HepG2 (cell line): ENCODE data around the gene CISTR. TPM values are rescaled to one million over a fixed set of nuclear protein-coding genes. Genes with fewer than 3 reads are reported as not detected.

ENCODE experiments used
- ATAC-seq: fragments of 200-7000 bp; cut with Tn5 transposase; 3 replicates; pipeline ENCODE4 v1.9.1; 2020; ENCODE audit warnings: mild to moderate bottlenecking, moderate library complexity
- BruUV-seq: library from RNA; stranded (reverse); fragments of 400-500 nt; replicated peaks from 2 replicates; lab custom pipeline; 2021; lab: Mats Ljungman, UMichigan
- CTCF ChIA-PET: fragments of 300-600 bp; formaldehyde crosslinking; extraction: SDS; loops from one replicate; lab custom pipeline; 2021; ENCODE audit warnings: low total read pairs, inconsistent platforms, low intra/inter-chr PET ratio; lab: Yijun Ruan, JAX
- POLR2A ChIA-PET: fragments of 350-600 bp; sonication (Branson Sonifier 250); formaldehyde crosslinking; loops from one replicate; lab custom pipeline; 2020; ENCODE audit warnings: antibody characterized with exemption, inconsistent platforms; lab: Yijun Ruan, JAX
- DNase-seq: peaks from one replicate; pipeline ENCODE4 v3.0.0-alpha.2; 2015; ENCODE audit warnings: low spot score
- FAIRE-seq: peaks from 3 replicates; lab custom pipeline; 2011; peaks lifted over from hg19 to GRCh38; lab: Jason Lieb, UNC
- H2AFZ ChIP-seq: one replicate; pipeline ENCODE4 v1.6.1; 2011; ENCODE audit warnings: low read length, inconsistent platforms
- H3K27ac ChIP-seq: fragments of 300-600 bp; 3 replicates; pipeline ENCODE4 v1.8.0; 2011; ENCODE audit warnings: mixed run types, mild to moderate bottlenecking, mixed read lengths, low read length, inconsistent platforms; ENCODE audit not compliant: insufficient read depth; ENCODE audit errors: extremely low read length
- H3K27me3 ChIP-seq, 2 experiments: fragments of 200-600 bp in 1 of 2; 2 replicates in 1 of 2; 3 replicates in 1 of 2; pipeline versions ENCODE4 v1.6.0 to v1.8.0; 2011; ENCODE audit warnings: low read length in 2 of 2, mild to moderate bottlenecking in 2 of 2, moderate library complexity in 2 of 2, inconsistent platforms in 1 of 2; ENCODE audit not compliant: insufficient read depth in 2 of 2, control insufficient read depth in 1 of 2
- H3K36me3 ChIP-seq, 2 experiments: fragments of 200-600 bp in 1 of 2; replicated peaks in 1 of 2; 2 replicates in 1 of 2; 3 replicates in 1 of 2; pipeline versions ENCODE4 v1.5.1 to v1.8.0; 2011; ENCODE audit warnings: low read length in 2 of 2, inconsistent platforms in 1 of 2; ENCODE audit not compliant: insufficient read depth in 2 of 2, control insufficient read depth in 1 of 2
- H3K4me1 ChIP-seq: 2 replicates; pipeline ENCODE4 v1.5.1; 2012; ENCODE audit warnings: low read length, inconsistent platforms; ENCODE audit not compliant: insufficient read depth
- H3K4me2 ChIP-seq: 2 replicates; pipeline ENCODE4 v1.6.0; 2011; ENCODE audit warnings: low read depth, low read length, inconsistent platforms
- H3K4me3 ChIP-seq, 3 experiments: fragments of 200-600 bp in 1 of 3; sonication (generic), shearing (Covaris generic) in 1 of 3; replicated peaks in 1 of 3; 2 replicates each; pipeline ENCODE4 v1.5.1; 2011 to 2016; ENCODE audit warnings: low read length in 3 of 3, inconsistent platforms in 2 of 3, low read depth in 2 of 3, mild to moderate bottlenecking in 2 of 3, control low read depth in 1 of 3, mixed read lengths in 1 of 3; ENCODE audit not compliant: insufficient read depth in 1 of 3
- H3K79me2 ChIP-seq: one replicate; pipeline ENCODE4 v1.6.1; 2011; ENCODE audit warnings: low read length, inconsistent platforms; ENCODE audit not compliant: insufficient read depth
- H3K9ac ChIP-seq: 2 replicates; pipeline ENCODE4 v1.6.0; 2011; ENCODE audit warnings: mild to moderate bottlenecking, low read depth, low read length, inconsistent platforms; ENCODE audit not compliant: insufficient read depth
- H3K9me3 ChIP-seq: 2 replicates; pipeline ENCODE4 v1.5.1; 2012; ENCODE audit warnings: mild to moderate bottlenecking, low read length
- H4K20me1 ChIP-seq: 2 replicates; pipeline ENCODE4 v1.6.0; 2011; ENCODE audit warnings: inconsistent platforms, mild to moderate bottlenecking, low read length, moderate library complexity; ENCODE audit not compliant: insufficient read depth
- CEBPB ChIP-seq: IDR thresholded peaks from 2 replicates; pipeline ENCODE4 v1.6.1; 2011; ENCODE audit warnings: low read depth, low read length, improper control_type of control experiment, borderline replicate concordance
- HOMEZ ChIP-seq: IDR thresholded peaks from 2 replicates; pipeline ENCODE4 v1.6.1; 2016; ENCODE audit warnings: low read depth
- HOXA3 ChIP-seq: sonication (generic); formaldehyde crosslinking; IDR thresholded peaks from 2 replicates; pipeline ENCODE4 v1.5.0; 2020; ENCODE audit warnings: missing genetic modification reagents
- KAT8 ChIP-seq: IDR thresholded peaks from 2 replicates; pipeline ENCODE4 v1.6.1; 2016; ENCODE audit warnings: missing genetic modification reagents, missing compliant biosample characterization
- MAZ ChIP-seq, 2 experiments: sonication (generic) in 1 of 2; formaldehyde crosslinking in 1 of 2; IDR thresholded peaks; 2 replicates each; pipeline versions ENCODE4 v1.5.0 to v1.6.1; 2012 to 2020; ENCODE audit warnings: low read depth in 2 of 2, mild to moderate bottlenecking in 2 of 2, borderline replicate concordance in 1 of 2, improper control_type of control experiment in 1 of 2, low read length in 1 of 2, missing genetic modification reagents in 1 of 2, moderate library complexity in 1 of 2
- MLXIP ChIP-seq: sonication (generic); formaldehyde crosslinking; IDR thresholded peaks from 2 replicates; pipeline ENCODE4 v1.9.0; 2021; ENCODE audit warnings: missing genetic modification reagents, borderline replicate concordance
- SMARCE1 ChIP-seq: fragments of 450-650 bp; IDR thresholded peaks from 2 replicates; pipeline ENCODE4 v1.6.1; 2017; ENCODE audit warnings: borderline replicate concordance
- TBX2 ChIP-seq: sonication (generic); formaldehyde crosslinking; IDR thresholded peaks from 2 replicates; pipeline ENCODE4 v1.5.0; 2020; ENCODE audit warnings: missing genetic modification reagents, mild to moderate bottlenecking, borderline replicate concordance
- YEATS2 ChIP-seq: sonication (generic); formaldehyde crosslinking; IDR thresholded peaks from 2 replicates; pipeline ENCODE4 v1.4.0; 2020; ENCODE audit warnings: missing genetic modification reagents, borderline replicate concordance
- ZMYM4 ChIP-seq: sonication (generic); formaldehyde crosslinking; IDR thresholded peaks from 2 replicates; pipeline ENCODE4 v1.8.1; 2023; ENCODE audit warnings: mild to moderate bottlenecking, missing genetic modification reagents
- ZNF136 ChIP-seq: sonication (generic); formaldehyde crosslinking; IDR thresholded peaks from 2 replicates; pipeline ENCODE4 v1.8.1; 2022; ENCODE audit warnings: low read depth, mild to moderate bottlenecking, moderate library complexity, missing genetic modification reagents
- ZNF17 ChIP-seq: sonication (generic); formaldehyde crosslinking; IDR thresholded peaks from 2 replicates; pipeline ENCODE4 v1.5.0; 2020; ENCODE audit warnings: mild to moderate bottlenecking, missing genetic modification reagents
- ZNF354B ChIP-seq: sonication (generic); formaldehyde crosslinking; IDR thresholded peaks from 2 replicates; pipeline ENCODE4 v1.8.0; 2022; ENCODE audit warnings: mild to moderate bottlenecking, missing genetic modification reagents
- ZNF367 ChIP-seq: sonication (generic); formaldehyde crosslinking; IDR thresholded peaks from 2 replicates; pipeline ENCODE4 v1.4.0; 2020; ENCODE audit warnings: missing genetic modification reagents, borderline replicate concordance
- ZNF460 ChIP-seq: sonication (generic); formaldehyde crosslinking; IDR thresholded peaks from 2 replicates; pipeline ENCODE4 v1.5.1; 2020; ENCODE audit warnings: missing genetic modification reagents, mild to moderate bottlenecking, borderline replicate concordance
- ZNF501 ChIP-seq: sonication (generic); formaldehyde crosslinking; IDR thresholded peaks from 2 replicates; pipeline ENCODE4 v1.5.1; 2020; ENCODE audit warnings: mild to moderate bottlenecking, moderate library complexity, missing genetic modification reagents
- ZNF678 ChIP-seq: sonication (generic); formaldehyde crosslinking; IDR thresholded peaks from 2 replicates; pipeline ENCODE4 v1.4.0; 2020; ENCODE audit warnings: mild to moderate bottlenecking, missing genetic modification reagents
- ZNF775 ChIP-seq: sonication (generic); formaldehyde crosslinking; IDR thresholded peaks from 2 replicates; pipeline ENCODE4 v1.4.0; 2020; ENCODE audit warnings: missing genetic modification reagents, mild to moderate bottlenecking, moderate library complexity, borderline replicate concordance
- ZNF841 ChIP-seq: sonication (generic); formaldehyde crosslinking; IDR thresholded peaks from 2 replicates; pipeline ENCODE4 v1.8.1; 2023; ENCODE audit warnings: missing genetic modification reagents, borderline replicate concordance
- WGBS: methylation state at CpG from one replicate; pipeline ENCODE4 v1.1.6; 2017; ENCODE audit warnings: low lambda C conversion rate; 5-methylcytosine and 5-hydroxymethylcytosine counted together
- in situ Hi-C: cut with HindIII; loops from 2 replicates; pipeline ENCODE4 v1.10.0; 2017; ENCODE audit warnings: low pct_unique_long_range_greater_than_20kb; ENCODE audit not compliant: extremely low pct_ligation_motif_present
- intact Hi-C: fragments of 100-400 bp; cut with micrococcal nuclease; formaldehyde crosslinking; loops from one replicate; pipeline ENCODE4 v1.10.0; 2022; ENCODE audit not compliant: unreplicated experiment
- polyA plus RNA-seq, 8 experiments: library from polyadenylated mRNA; depleted of rRNA in 3 of 8; stranded (reverse) in 7 of 8; unstranded in 1 of 8; fragments of >200 nt; fragmentation: Illumina TruSeq in 4 of 8; extraction: Trizol in 4 of 8; gene quantifications; 2 replicates each; pipeline versions ENCODE4 v1.2.1 to v1.2.3, GENCODE V29; 2011 to 2016; ENCODE audit warnings: low read depth in 4 of 8, missing spikeins in 1 of 8, mixed read lengths in 1 of 8; ENCODE audit not compliant: insufficient read depth in 1 of 8
- total RNA-seq, 5 experiments: library from RNA; depleted of rRNA; stranded (reverse); fragments of >200 nt; fragmentation: Illumina TruSeq; extraction: Trizol; gene quantifications; 2 replicates each; pipeline ENCODE4 v1.2.3, GENCODE V29; 2016; ENCODE audit warnings: low read depth in 1 of 5

Gene CISTR
- total and polyA plus RNA-seq, 2 of the 13 experiments (the other 11 are each of a cell fraction or from before 2014, with no cell fraction given), result not detected

- intact Hi-C loops (no loop called here), in situ Hi-C loops (loop anchor here (25.0 kb wide), 1 partner anchor 156 kb away; the partner anchor contains the start of gene HOXC13)
- H3K9me3 ChIP-seq, result no peaks in the 10 kb centered on the region
- ChIA-PET POLR2A (interaction anchor here (0.8 kb wide), 1 partner anchor 44 kb away, joined by 3 read pairs; no protein-coding TSS in a partner anchor), CTCF (no interaction called here)
- H3K36me3 ChIP-seq, result no peaks in the 10 kb centered on the region
- no peak for ATAC-seq
- no peak overlapping the region for H3K27ac ChIP-seq
- H3K4me3 ChIP-seq, result no peak overlapping the region
- no peak overlapping the region for H3K4me2 ChIP-seq
- WGBS, result 1% methylated on average over 5 of the region's 5 CpGs
- FAIRE-seq, result no peak
- BruUV-seq, result no TSS peak
- H2AFZ ChIP-seq, result no peak overlapping the region
- H3K27me3 ChIP-seq, result peaks cover 0 to 34% of the 10 kb centered on the region in 2 experiments; a peak in 3 of 5 replicates
- DNase-seq, result no peak
- no peaks in the 10 kb centered on the region for H4K20me1 ChIP-seq
- no peaks in the 10 kb centered on the region for H3K79me2 ChIP-seq
- no peak overlapping the region for H3K9ac ChIP-seq
- H3K4me1 ChIP-seq, result no peaks in the 10 kb centered on the region
- TF ChIP-seq ZMYM4 (CRISPR knock-in tag) (no peak), ZNF136 (CRISPR knock-in tag) (no peak), CEBPB (no peak), ZNF367 (CRISPR knock-in tag) (no peak), ZNF17 (no peak), HOMEZ (CRISPR knock-in tag) (no peak), ZNF678 (CRISPR knock-in tag) (no peak), ZNF775 (CRISPR knock-in tag) (no peak), ZNF354B (CRISPR knock-in tag) (no peak), KAT8 (CRISPR knock-in tag) (no peak), MLXIP (CRISPR knock-in tag) (no peak), YEATS2 (no peak), ZNF501 (no peak), SMARCE1 (no peak), HOXA3 (CRISPR knock-in tag) (no peak), ZNF841 (CRISPR knock-in tag) (no peak), MAZ (IDR thresholded peaks at IDR 0.05; ENCODE audit: borderline replicate concordance, low read depth, low read length) (no peak), MAZ (CRISPR knock-in tag; IDR thresholded peaks at IDR 0.05; ENCODE audit: low read depth) (no peak), TBX2 (CRISPR knock-in tag) (no peak), ZNF460 (CRISPR knock-in tag) (no peak)
Measured at GRCh38 chr12:53781228-53781801, 29.5 kb upstream of the CISTR start.
